Uterus (tissue), 2 donors: ENCODE measurements around the gene TSHZ2.

Experiments used
- POLR2A ChIP-seq, 2 donors: fragments of 450-650 bp; IDR thresholded peaks; one replicate each; pipeline ENCODE4 v1.6.1; 2016; ENCODE audit warnings: antibody characterized with exemption in 2 of 2, mild to moderate bottlenecking in 1 of 2, moderate library complexity in 1 of 2
- TF ChIP-seq, protein P1 (sequence below), 4 experiments: fragments of 200-600 bp in 2 of 4; fragments of 450-650 bp in 2 of 4; sonication (generic) in 2 of 4; IDR thresholded peaks; one replicate each; pipeline ENCODE4 v1.5.1; 2016 to 2019; ENCODE audit warnings: antibody characterized with exemption in 4 of 4, mild to moderate bottlenecking in 2 of 4, moderate library complexity in 1 of 4

- TF ChIP-seq POLR2A (IDR thresholded peaks at IDR 0.05): no peak
- TF ChIP-seq, protein P1, sequence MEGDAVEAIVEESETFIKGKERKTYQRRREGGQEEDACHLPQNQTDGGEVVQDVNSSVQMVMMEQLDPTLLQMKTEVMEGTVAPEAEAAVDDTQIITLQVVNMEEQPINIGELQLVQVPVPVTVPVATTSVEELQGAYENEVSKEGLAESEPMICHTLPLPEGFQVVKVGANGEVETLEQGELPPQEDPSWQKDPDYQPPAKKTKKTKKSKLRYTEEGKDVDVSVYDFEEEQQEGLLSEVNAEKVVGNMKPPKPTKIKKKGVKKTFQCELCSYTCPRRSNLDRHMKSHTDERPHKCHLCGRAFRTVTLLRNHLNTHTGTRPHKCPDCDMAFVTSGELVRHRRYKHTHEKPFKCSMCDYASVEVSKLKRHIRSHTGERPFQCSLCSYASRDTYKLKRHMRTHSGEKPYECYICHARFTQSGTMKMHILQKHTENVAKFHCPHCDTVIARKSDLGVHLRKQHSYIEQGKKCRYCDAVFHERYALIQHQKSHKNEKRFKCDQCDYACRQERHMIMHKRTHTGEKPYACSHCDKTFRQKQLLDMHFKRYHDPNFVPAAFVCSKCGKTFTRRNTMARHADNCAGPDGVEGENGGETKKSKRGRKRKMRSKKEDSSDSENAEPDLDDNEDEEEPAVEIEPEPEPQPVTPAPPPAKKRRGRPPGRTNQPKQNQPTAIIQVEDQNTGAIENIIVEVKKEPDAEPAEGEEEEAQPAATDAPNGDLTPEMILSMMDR (IDR thresholded peaks at IDR 0.05): no peak
These were observed 531.4 kb downstream of the TSHZ2 start for GRCh38 chr20:53503517-53503919.
